Stimulated activated naive CD4-positive, alpha-beta T cell treated with Interleukin-2 at 50 U/mL for 16 hours (primary cell): ENCODE measurements around the gene CLNS1A.
"Not testable (repeated sequence)": the region's sequence is repeated elsewhere in the genome, so short reads cannot be mapped to it uniquely, and the experiment has no call there.

Source experiments
- DNase-seq: peaks from one replicate; lab custom pipeline; 2025; lab: John Stamatoyannopoulos, UW

CLNS1A gene

DNA sequence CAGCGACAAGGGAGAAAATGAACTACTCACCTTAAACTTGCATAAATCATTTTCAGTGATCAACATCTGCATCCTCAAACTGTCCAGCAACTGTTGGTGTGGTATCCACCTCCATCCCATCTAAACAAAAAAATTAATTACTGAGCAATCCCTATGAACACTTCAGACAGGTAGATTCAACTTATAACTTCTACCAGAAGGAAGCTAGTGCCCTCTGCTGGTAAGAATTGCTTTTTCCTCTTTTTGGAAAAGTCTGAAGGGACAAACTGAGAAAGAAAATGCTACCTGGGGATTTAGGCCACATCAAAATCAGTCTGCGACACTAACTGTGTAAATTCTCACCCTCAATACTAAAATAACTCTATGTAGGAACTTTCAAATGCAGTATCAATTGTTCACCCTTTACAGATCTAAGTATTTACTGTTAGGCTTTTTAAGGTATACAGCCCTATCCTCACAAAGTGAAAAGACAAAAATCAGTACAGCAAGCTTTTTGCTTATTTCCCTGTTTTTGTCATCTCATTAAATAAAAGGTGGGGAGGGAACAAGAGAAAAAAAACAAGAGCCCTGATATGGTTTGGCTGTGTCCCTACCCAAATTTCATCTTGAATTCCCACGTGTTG lies 17.9 kb downstream of the CLNS1A start:
- no peak for DNase-seq

GRCh38 chr11:77617892-77618291 lies 19.7 kb downstream of the CLNS1A start:
- DNase-seq: no peak

- DNase-seq: no peak
Measured at GRCh38 chr11:77611921-77612320, 25.7 kb downstream of the CLNS1A start.

DNA sequence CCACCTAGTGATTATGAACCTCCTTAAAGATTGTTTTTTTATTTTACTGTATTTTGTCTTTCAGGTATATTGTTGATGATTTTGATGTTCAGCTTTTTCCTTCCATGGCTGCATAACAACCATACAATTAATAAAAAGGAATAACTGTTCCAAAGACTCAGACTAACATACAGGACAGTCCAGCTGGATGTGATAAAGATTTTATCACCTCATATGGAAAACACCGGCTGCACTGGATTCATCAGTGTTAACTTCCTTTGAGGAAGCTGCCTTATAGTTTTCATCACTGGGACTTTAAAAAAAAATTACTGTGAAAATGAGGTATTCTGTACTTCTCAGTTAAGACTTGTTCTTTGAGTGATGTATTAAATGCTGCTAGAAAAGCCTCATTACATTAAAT lies 28.4 kb downstream of the CLNS1A start:
- DNase-seq: no peak

- no peak for DNase-seq
Measured at GRCh38 chr11:77604281-77604680, 33.3 kb downstream of the CLNS1A start.

- DNase-seq: no peak
Measured at GRCh38 chr11:77602381-77603088, 35.1 kb downstream of the CLNS1A start.

- DNase-seq: no peak
Measured at GRCh38 chr11:77598195-77598594, 39.4 kb downstream of the CLNS1A start.

- no peak for DNase-seq
Measured at GRCh38 chr11:77596626-77597025, 41.0 kb downstream of the CLNS1A start.

DNA sequence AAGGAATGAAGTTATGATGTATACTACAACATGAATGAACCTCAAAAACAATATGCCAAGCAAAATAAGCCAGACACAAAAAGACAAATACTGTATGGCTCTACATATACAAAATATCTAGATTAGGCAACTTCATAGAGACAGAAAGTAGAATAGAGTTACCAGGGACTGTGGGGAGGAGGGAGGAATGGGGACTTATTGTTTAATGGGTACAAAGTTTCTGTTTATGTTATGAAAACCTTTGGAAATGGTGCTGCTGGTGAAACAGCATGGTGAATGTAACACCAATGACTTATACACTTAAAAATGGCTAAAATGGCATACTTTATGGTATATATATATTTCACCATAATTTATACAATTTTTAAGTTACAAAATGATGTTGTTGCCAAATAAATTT lies 43.7 kb downstream of the CLNS1A start:
- no peak for DNase-seq

GRCh38 chr11:77592727-77593126 lies 44.9 kb downstream of the CLNS1A start:
- DNase-seq: no peak

DNA sequence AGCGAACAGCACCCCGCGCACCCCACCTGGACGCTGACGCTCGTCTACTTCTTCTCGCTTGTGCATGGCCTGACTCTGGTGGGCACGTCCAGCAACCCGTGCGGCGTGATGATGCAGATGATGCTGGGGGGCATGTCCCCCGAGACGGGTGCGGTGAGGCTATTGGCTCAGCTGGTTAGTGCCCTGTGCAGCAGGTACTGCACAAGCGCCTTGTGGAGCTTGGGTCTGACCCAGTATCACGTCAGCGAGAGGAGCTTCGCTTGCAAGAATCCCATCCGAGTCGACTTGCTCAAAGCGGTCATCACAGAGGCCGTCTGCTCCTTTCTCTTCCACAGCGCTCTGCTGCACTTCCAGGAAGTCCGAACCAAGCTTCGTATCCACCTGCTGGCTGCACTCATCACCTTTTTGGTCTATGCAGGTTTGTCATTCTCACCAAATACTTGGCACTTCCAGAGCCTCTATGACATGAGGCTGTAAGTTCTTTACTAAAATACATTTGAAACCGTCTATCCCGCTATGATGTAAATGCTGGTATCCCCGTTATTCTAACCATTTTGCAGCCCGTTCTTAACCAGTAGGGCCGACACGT lies 47.3 kb downstream of the CLNS1A start:
- no peak for DNase-seq

DNA sequence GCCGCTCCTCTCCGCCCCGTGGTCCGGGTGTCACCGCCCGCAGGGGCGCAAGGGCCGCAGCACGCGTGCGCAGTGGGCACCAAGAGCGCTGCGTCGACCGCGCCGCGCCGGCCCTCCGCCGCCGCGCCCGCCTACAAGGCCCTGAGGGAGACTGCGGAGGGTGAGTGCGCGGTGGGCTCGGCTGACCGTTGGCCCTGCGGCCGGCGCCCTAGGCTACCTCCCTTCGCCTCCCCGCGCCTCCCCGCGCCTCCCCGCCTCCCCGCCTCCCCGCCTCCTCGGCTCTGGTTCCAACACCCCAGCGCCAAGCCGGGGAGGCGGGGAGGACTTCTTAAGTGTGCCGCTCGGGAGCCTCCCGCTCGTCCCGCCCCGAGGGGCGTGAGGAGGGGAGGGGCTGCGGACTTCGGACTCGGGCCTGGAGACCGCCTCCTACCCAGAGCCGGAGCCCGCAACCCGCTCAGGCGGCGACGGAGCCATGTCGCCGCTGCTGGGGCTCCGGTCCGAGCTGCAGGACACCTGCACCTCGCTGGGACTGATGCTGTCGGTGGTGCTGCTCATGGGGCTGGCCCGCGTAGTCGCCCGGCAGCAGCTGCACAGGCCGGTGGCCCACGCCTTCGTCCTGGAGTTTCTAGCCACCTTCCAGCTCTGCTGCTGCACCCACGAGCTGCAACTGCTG lies 47.9 kb downstream of the CLNS1A start, which contains the start of gene AQP11:
Gene AQP11, plus strand, starts transcription at position 433 of the 673 bp plus-strand sequence. Its CDS starts 40 bp downstream, at position 473.
- peak; percentile 56 for DNase-seq

DNA sequence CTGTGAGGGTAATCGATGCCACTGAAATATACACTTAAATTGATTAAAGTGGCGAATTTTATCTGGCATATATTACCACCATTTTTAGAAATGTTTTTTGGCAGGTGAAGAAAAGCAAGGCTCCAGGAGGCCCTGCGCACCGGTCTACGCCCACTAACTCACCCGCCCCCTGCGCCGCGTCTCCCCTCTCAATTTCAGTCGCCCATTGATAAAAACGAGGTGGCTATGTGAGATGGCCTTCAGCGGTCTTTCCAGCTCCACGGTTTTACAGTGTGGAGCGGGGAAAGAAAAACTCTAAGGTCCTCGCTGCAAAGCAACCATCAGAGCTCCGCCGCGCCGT lies 48.4 kb downstream of the CLNS1A start:
- DNase-seq: no peak

- no peak for DNase-seq
Measured at GRCh38 chr11:77580712-77581337, 56.8 kb downstream of the CLNS1A start.

GRCh38 chr11:77575428-77575827 lies 62.2 kb downstream of the CLNS1A start:
- DNase-seq: not testable (repeated sequence)

- DNase-seq: not testable (repeated sequence)
Measured at GRCh38 chr11:77570896-77571295, 66.7 kb downstream of the CLNS1A start.

DNA sequence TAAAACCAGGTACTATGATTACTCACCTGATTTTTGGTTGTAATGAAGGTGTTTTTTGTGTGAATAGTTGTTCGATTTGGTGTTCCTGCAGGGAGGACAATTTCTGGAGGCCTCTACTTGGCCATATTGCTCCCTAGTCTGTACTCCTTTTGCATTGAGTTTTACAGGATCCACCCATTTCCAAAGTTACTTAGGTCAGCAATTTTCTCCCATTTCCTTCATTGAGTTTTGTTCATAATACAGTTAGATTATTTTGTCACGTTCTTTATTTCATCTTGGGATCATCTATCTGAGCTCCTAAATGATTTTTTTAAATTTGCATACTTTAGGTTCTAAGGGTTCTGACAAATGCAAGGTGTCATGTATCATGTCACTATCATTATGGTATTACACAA lies 67.9 kb downstream of the CLNS1A start:
- no peak for DNase-seq

- DNase-seq: no peak
Measured at GRCh38 chr11:77568916-77569675, 68.5 kb downstream of the CLNS1A start.

DNA sequence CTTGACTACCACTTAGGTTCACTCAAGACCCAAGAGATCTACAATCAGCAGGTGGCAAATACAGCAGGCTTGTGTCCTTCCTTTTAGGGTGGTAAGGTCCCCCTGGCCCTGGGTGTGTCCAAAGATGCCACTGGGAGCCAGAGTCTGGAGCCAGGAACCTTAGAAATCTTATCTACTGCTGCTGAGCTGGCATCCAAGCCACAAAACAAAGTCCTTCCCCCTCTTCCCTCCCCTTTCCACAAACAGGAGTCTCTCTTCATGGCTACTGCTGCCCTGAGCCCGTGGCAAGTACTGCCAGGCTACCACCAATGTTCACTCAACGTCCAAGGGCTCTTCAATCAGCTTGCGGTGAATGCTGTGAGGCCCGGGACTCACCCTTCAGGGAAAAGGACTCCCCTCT lies 69.3 kb downstream of the CLNS1A start:
- DNase-seq: no peak
